Raji (cell line): ENCODE data around the gene FAM13A.

Source experiments
- POLR2A ChIP-seq: IDR thresholded peaks from 2 replicates; pipeline ENCODE4 v1.6.1; 2011; ENCODE audit warnings: low read depth, low read length, control low read depth; ENCODE audit not compliant: insufficient read depth

FAM13A gene

DNA sequence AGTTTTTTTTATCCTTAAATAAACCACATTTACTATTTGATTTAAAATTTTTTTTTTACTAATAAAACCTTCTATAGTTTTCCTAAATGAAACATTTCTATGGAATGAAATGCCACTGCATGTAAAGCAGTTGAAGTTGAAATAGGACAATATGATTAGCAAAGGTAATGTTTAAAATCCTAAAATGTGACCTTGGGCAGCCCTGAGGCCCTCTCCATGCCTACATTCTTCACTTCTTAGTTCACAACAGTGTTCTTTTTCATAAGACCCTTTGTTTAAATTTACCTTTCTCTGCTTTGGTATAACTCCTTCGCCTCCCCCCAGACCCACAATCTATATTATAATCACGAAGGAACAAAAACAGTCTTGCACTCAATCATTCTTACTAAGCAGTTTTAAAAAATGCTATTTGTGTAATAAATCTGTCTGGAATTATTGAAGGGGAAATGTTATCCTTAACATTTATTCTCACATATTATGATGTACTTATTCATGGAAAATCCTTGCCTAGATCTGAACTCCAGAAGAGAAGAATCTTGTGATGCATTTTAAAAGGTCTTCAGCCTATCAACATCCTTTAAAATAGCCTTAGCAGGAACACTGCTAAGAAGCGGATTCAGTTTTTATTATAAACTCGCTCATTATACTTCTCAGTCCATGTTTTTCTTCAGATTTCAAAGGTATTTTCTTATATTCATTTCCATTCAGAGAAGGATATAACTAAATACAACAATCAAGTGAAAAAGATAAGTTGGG lies 234.8 kb downstream of the FAM13A start:
- TF ChIP-seq POLR2A, result no peak

DNA sequence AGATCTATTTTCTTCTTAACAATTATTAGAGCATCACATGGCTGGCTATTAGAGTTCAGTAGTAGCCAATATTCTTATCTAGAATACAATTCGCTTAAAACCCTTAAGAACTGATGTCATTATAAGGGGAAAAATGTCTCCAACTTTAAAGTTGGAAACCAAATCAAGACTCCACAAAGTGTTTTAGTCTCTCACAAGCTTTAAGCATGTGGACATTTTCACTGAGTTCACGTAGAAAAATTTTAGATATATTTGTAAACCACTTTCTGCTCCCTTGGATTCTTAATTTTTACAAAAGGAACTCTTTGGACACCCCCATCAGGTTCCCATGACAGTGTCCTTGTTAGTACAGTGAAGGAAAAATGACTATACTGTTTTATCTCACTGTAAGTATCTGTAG lies 235.5 kb downstream of the FAM13A start:
- no peak for TF ChIP-seq POLR2A

- no peak for TF ChIP-seq POLR2A
Measured at GRCh38 chr4:88820698-88821415, 236.1 kb downstream of the FAM13A start.

GRCh38 chr4:88819818-88820697 lies 236.9 kb downstream of the FAM13A start:
- TF ChIP-seq POLR2A, result no peak

DNA sequence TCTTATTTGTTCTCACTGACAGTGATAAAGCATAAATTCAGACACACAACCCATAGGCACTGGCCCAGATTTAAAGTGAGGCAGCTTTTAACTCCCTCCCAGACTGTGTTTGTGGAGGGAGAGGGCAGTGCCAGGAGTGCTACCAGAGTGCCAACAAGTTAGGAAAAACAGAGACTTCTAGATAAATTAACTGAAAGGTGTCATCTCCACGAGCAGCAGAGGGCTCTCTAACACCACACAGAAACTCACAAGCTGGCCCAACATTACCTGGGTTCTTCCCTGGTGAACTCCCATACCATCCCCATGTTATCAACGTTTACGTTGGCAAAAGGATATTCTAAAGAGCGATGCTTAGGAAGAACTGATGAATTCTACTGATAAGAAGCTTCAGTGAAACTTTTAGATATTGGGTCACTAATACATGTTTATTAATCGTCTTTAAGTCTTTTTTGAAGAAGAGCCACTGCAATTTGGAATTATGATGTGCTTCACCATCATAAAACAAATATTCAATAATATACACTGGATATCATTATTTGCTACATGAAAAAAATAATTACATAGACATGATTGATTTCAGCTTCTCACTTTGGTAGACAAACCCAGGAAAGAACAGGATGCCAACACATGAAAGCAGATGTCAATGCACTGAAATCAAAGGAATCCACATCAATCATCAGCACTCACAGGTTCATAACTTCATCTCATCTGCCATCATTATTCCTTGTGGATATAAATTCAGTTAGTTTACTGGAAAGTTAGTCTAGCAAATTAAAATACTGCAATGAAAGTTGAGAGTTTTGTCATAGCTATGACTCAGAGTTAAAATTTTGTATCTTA lies 238.1 kb downstream of the FAM13A start:
- TF ChIP-seq POLR2A, result no peak

- no peak for TF ChIP-seq POLR2A
Measured at GRCh38 chr4:88817740-88818139, 239.2 kb downstream of the FAM13A start.

DNA sequence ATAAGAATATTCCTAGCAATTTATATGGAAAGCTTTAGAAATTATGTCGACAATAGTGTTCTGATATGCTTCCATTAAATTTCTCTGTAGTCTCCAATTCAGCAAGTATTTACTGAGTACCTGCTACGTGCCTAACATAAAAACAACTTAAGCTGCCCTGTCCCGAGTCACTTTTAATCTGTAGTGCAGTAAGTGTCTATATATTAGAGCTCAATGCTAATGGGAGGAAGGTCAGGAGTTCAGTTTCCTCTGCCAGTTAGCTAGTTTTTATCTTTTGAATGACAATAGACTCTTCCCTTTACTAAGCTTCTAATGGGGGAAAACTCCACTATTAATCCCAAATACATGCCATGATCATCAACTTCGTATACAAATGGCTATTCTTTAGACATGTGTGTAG lies 240.6 kb downstream of the FAM13A start:
- no peak for TF ChIP-seq POLR2A

DNA sequence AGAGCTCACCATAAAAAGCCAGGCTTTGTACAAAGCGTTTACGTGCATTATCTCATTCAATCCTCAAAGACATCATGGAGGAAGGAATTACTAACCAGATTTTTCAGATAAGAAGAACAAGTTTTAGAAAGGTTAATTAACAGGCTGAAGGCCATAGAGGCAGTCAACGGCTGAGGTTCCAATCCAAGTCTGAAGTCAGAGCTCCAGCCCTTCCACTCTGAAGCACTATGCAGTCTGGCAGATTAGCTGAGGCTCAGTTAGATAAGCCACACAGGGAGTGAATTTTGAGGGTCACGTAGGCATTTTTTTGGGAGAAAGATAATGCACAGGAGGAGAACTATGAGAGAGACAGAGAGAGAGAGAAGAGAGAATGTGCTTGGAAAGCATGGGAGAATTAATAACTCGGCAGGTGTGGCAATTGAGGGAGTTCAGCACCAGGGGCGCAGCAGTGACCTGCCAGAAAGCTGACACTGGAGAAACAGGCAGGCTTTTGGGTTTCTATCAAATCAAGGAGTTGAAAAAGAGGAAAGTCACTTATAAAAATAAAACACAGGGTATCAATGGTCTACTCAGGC lies 242.9 kb downstream of the FAM13A start:
- no peak for TF ChIP-seq POLR2A

DNA sequence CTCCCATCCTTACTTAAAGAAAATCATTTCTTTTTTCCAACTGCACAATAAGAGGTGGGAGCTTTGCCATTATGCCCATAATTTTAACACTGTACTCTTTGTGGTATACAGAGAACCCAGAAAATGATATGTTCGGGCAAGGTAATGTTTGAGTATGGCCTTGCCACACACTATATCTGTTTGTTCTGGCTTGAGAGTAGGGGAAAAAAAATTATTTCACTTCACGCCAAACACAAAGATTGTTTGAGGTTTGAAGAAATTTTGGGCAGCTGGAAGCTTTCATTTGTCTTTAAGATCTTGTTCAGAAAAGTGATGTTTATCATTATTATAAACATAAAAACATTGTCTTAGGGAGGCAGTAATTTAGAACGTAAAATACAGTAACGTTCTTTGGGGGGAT lies 244.0 kb downstream of the FAM13A start:
- no peak for TF ChIP-seq POLR2A

DNA sequence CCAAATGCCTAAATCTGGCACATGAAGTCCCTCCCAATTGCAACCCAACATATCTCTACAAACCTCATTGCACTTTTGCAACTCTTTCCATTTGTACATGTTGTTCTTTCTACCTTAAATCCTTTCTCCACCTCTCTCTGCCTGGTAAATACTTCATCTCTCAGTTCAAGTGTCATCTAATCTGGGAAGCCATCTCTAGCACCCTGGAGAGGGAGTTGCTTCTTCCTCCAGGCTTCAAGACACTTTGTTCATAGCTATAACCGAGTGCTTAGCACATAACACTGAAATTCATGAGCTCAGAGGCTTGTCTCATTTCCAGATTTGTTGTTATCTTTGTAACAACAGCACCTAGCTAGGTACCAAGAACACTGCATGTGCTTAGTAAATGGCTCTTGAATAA lies 244.6 kb downstream of the FAM13A start:
- TF ChIP-seq POLR2A, result no peak

GRCh38 chr4:88811904-88812303 lies 245.1 kb downstream of the FAM13A start:
- TF ChIP-seq POLR2A, result no peak

DNA sequence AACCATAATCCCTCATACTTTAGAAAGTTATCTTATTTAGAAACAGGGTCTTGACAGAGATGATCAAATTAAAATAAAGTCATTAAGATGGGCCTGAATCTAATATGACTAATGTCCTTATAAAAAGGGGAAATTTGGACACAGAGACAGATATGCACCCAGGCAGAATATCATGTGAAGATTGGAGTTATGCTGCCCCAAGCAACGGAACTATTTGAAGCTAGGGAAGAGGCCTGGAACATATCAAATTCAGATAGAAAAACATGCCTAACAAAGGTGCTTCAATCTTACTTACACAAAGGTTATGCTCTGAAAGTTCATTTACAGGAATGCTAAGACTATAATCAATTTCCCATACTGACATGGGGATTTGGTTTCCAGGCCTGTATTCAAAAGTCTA lies 246.7 kb downstream of the FAM13A start:
- TF ChIP-seq POLR2A, result no peak

GRCh38 chr4:88809576-88810219 lies 247.3 kb downstream of the FAM13A start:
- TF ChIP-seq POLR2A, result no peak

DNA sequence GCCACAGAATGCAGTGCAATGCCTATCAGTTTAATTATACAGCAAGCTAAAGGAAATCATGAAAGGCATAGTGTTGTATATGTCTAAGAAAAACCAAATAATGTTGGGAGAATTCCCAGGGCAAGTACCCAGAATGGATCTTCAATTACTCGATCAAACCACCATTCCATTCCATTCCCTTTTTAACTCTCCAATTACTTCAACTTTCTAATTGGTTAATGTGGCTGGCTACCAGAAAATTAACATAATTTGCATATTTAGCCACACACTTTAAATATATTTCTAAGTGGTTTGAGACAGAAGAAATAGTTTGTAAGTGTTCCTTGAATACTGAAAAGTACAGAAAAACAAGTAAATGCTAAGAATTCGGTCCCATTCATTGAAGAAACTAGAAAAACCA lies 247.9 kb downstream of the FAM13A start:
- TF ChIP-seq POLR2A, result no peak
